Mesenchymal stem cell (in vitro differentiated cells and primary cell): ENCODE results near the gene C22orf31.

Experiments used
- DNase-seq: peaks from one replicate; pipeline ENCODE4 v3.0.0-alpha.2; 2013
- H2AFZ ChIP-seq: one replicate; pipeline ENCODE4 v1.6.1; 2013; ENCODE audit warnings: low read depth, mild to moderate bottlenecking, control low read depth, inconsistent platforms, low read length, moderate library complexity
- H2AK5ac ChIP-seq: 2 replicates; pipeline ENCODE4 v1.6.1; 2013; ENCODE audit warnings: low read length, moderate library complexity, mild to moderate bottlenecking, inconsistent platforms; ENCODE audit not compliant: severe bottlenecking
- H2BK120ac ChIP-seq: one replicate; pipeline ENCODE4 v1.6.1; 2013; ENCODE audit warnings: low read depth, mild to moderate bottlenecking, inconsistent platforms, low read length, moderate library complexity
- H2BK12ac ChIP-seq, 2 experiments: one replicate each; pipeline ENCODE4 v1.6.1; 2013; ENCODE audit warnings: inconsistent platforms in 2 of 2, low read length in 2 of 2, mild to moderate bottlenecking in 2 of 2, moderate library complexity in 2 of 2, control low read depth in 1 of 2
- H2BK15ac ChIP-seq: one replicate; pipeline ENCODE4 v1.6.1; 2013; ENCODE audit warnings: mild to moderate bottlenecking, low read depth, inconsistent platforms; ENCODE audit not compliant: poor library complexity, severe bottlenecking
- H2BK5ac ChIP-seq: 2 replicates; pipeline ENCODE4 v1.6.1; 2013; ENCODE audit warnings: low read depth, mild to moderate bottlenecking, low read length, control low read depth, inconsistent platforms; ENCODE audit not compliant: poor library complexity, severe bottlenecking
- H3K14ac ChIP-seq, 2 experiments: one replicate each; pipeline ENCODE4 v1.6.1; 2013; ENCODE audit warnings: inconsistent platforms in 2 of 2, low read length in 2 of 2, control low read depth in 1 of 2, mild to moderate bottlenecking in 1 of 2, moderate library complexity in 1 of 2
- H3K18ac ChIP-seq, 2 experiments: one replicate each; pipeline ENCODE4 v1.6.1; 2013; ENCODE audit warnings: inconsistent platforms in 2 of 2, low read length in 2 of 2, control low read depth in 1 of 2, low read depth in 1 of 2, mild to moderate bottlenecking in 1 of 2
- H3K23ac ChIP-seq, 2 experiments: one replicate each; pipeline ENCODE4 v1.6.1; 2013; ENCODE audit warnings: inconsistent platforms in 2 of 2, low read length in 2 of 2, mild to moderate bottlenecking in 2 of 2, moderate library complexity in 2 of 2, control low read depth in 1 of 2
- H3K27ac ChIP-seq: 2 replicates; pipeline ENCODE4 v1.5.1; 2013; ENCODE audit warnings: mild to moderate bottlenecking, moderate library complexity, low read length, control low read depth, inconsistent platforms; ENCODE audit not compliant: poor library complexity, severe bottlenecking
- H3K27me3 ChIP-seq, 2 experiments: 2 replicates each; pipeline versions ENCODE4 v1.6.1 to v1.7.0; 2013; ENCODE audit warnings: low read length in 2 of 2, mild to moderate bottlenecking in 2 of 2, moderate library complexity in 2 of 2, control low read depth in 1 of 2, inconsistent platforms in 1 of 2; ENCODE audit not compliant: control insufficient read depth in 1 of 2, insufficient read depth in 1 of 2
- H3K36me3 ChIP-seq, 2 experiments: 2 replicates each; pipeline versions ENCODE4 v1.6.1 to v1.7.0; 2013; ENCODE audit warnings: low read length in 2 of 2, control low read depth in 1 of 2, inconsistent platforms in 1 of 2, low read depth in 1 of 2, mild to moderate bottlenecking in 1 of 2; ENCODE audit not compliant: insufficient read depth in 2 of 2, control insufficient read depth in 1 of 2
- H3K4ac ChIP-seq, 2 experiments: one replicate each; pipeline ENCODE4 v1.6.1; 2013; ENCODE audit warnings: inconsistent platforms in 2 of 2, low read length in 2 of 2, mild to moderate bottlenecking in 2 of 2, moderate library complexity in 2 of 2, control low read depth in 1 of 2, low read depth in 1 of 2
- H3K4me1 ChIP-seq: 2 replicates; pipeline ENCODE4 v1.6.1; 2013; ENCODE audit warnings: low read depth, low read length, control low read depth; ENCODE audit not compliant: control insufficient read depth, insufficient read depth
- H3K4me2 ChIP-seq: 2 replicates; pipeline ENCODE4 v1.6.1; 2013; ENCODE audit warnings: low read length, mild to moderate bottlenecking, inconsistent platforms; ENCODE audit not compliant: poor library complexity, severe bottlenecking
- H3K4me3 ChIP-seq, 2 experiments: 2 replicates each; pipeline versions ENCODE4 v1.5.1 to v1.7.0; 2013; ENCODE audit warnings: low read length in 2 of 2, mild to moderate bottlenecking in 2 of 2, control low read depth in 1 of 2, low read depth in 1 of 2; ENCODE audit not compliant: insufficient read depth in 1 of 2
- H3K79me1 ChIP-seq: replicated peaks from 2 replicates; pipeline ENCODE4 v1.6.1; 2013; ENCODE audit warnings: mild to moderate bottlenecking, control low read depth, low read length, inconsistent platforms; ENCODE audit not compliant: poor library complexity, severe bottlenecking
- H3K9ac ChIP-seq: 2 replicates; pipeline ENCODE4 v1.7.0; 2013; ENCODE audit warnings: mild to moderate bottlenecking, low read length, moderate library complexity
- H3K9me3 ChIP-seq: 2 replicates; pipeline ENCODE4 v1.7.0; 2013; ENCODE audit warnings: mild to moderate bottlenecking, low read length; ENCODE audit not compliant: control insufficient read depth
- H4K8ac ChIP-seq: one replicate; pipeline ENCODE4 v1.6.1; 2013; ENCODE audit warnings: inconsistent platforms, mild to moderate bottlenecking, low read length, moderate library complexity
- H4K91ac ChIP-seq: one replicate; pipeline ENCODE4 v1.6.1; 2013; ENCODE audit warnings: mild to moderate bottlenecking, low read length, inconsistent platforms
- WGBS: methylation state at CpG from one replicate; pipeline ENCODE4 v1.1.7; 2013; ENCODE audit warnings: mixed read lengths; 5-methylcytosine and 5-hydroxymethylcytosine counted together

Gene C22orf31

GRCh38 chr22:29079218-29079901 lies 17.7 kb upstream of the C22orf31 start:
- H4K8ac ChIP-seq = no peak overlapping the region
- no peaks in the 10 kb centered on the region for H3K4me1 ChIP-seq
- H3K18ac ChIP-seq = no peak overlapping the region
- H3K79me1 ChIP-seq = no peaks in the 10 kb centered on the region
- H2AK5ac ChIP-seq = no peak overlapping the region
- H3K4me3 ChIP-seq = no peak overlapping the region
- no peaks in the 10 kb centered on the region for H3K9me3 ChIP-seq
- H2BK12ac ChIP-seq = no peak overlapping the region
- no peak overlapping the region for H3K27ac ChIP-seq
- no peak overlapping the region for H4K91ac ChIP-seq
- H2BK5ac ChIP-seq = no peak overlapping the region
- peak overlapping the region; percentile 45 for H2BK15ac ChIP-seq
- H3K36me3 ChIP-seq = no peaks in the 10 kb centered on the region
- 95% methylated on average over 6 of the region's 8 CpGs for WGBS
- H3K23ac ChIP-seq = no peak overlapping the region
- no peak for DNase-seq
- no peak overlapping the region for H3K4ac ChIP-seq
- H3K4me2 ChIP-seq = no peak overlapping the region
- no peak overlapping the region for H3K14ac ChIP-seq
- no peaks in the 10 kb centered on the region for H3K27me3 ChIP-seq
- no peak overlapping the region for H2BK120ac ChIP-seq
- H3K9ac ChIP-seq = no peak overlapping the region
- no peak overlapping the region for H2AFZ ChIP-seq

GRCh38 chr22:29078869-29079207 lies 17.2 kb upstream of the C22orf31 start:
- H4K91ac ChIP-seq = no peak overlapping the region
- H2BK15ac ChIP-seq = no peak overlapping the region
- no peak for DNase-seq
- no peak overlapping the region for H3K4me3 ChIP-seq
- H2AK5ac ChIP-seq = no peak overlapping the region
- peaks cover 3% of the 10 kb centered on the region for H3K4me1 ChIP-seq
- no peaks in the 10 kb centered on the region for H3K79me1 ChIP-seq
- no peak overlapping the region for H4K8ac ChIP-seq
- no peak overlapping the region for H2BK12ac ChIP-seq
- no peak overlapping the region for H3K23ac ChIP-seq
- WGBS = 98% methylated on average over 5 of the region's 6 CpGs
- H2AFZ ChIP-seq = no peak overlapping the region
- H3K14ac ChIP-seq = no peak overlapping the region
- H3K9me3 ChIP-seq = no peaks in the 10 kb centered on the region
- no peak overlapping the region for H3K27ac ChIP-seq
- H3K27me3 ChIP-seq = peaks cover 0 to 1% of the 10 kb centered on the region in 2 experiments
- no peak overlapping the region for H2BK120ac ChIP-seq
- no peak overlapping the region for H3K4me2 ChIP-seq
- H3K36me3 ChIP-seq = no peaks in the 10 kb centered on the region
- no peak overlapping the region for H3K18ac ChIP-seq
- H3K4ac ChIP-seq = no peak overlapping the region
- no peak overlapping the region for H2BK5ac ChIP-seq
- no peak overlapping the region for H3K9ac ChIP-seq

- Histone ChIP-seq H3K4me2 (no peak overlapping the region), H4K91ac (no peak overlapping the region), H3K18ac (no peak overlapping the region), H3K4me1 (peaks cover 9% of the 10 kb centered on the region), H2AFZ (no peak overlapping the region), H2BK120ac (no peak overlapping the region), H3K4me3 (no peak overlapping the region), H3K4ac (no peak overlapping the region), H3K36me3 (no peaks in the 10 kb centered on the region), H2BK12ac (no peak overlapping the region), H3K14ac (no peak overlapping the region), H3K79me1 (no peaks in the 10 kb centered on the region), H3K9me3 (no peaks in the 10 kb centered on the region), H4K8ac (no peak overlapping the region), H3K23ac (no peak overlapping the region), H3K9ac (no peak overlapping the region), H2AK5ac (no peak overlapping the region), H2BK15ac (no peak overlapping the region), H3K27ac (no peak overlapping the region), H3K27me3 (peaks cover 0 to 7% of the 10 kb centered on the region in 2 experiments), H2BK5ac (no peak overlapping the region)
- no peak for DNase-seq
- 90% methylated on average over 5 of the region's 6 CpGs for WGBS
Measured at GRCh38 chr22:29078036-29078868, 16.6 kb upstream of the C22orf31 start.

- no peak overlapping the region for H3K18ac ChIP-seq
- no peak overlapping the region for H2BK120ac ChIP-seq
- H3K79me1 ChIP-seq = no peaks in the 10 kb centered on the region
- H3K4me3 ChIP-seq = peak overlapping the region in 1 of 2 experiments; percentile 86
- no peak overlapping the region for H2BK5ac ChIP-seq
- H3K9ac ChIP-seq = peak overlapping the region; percentile 77
- DNase-seq = no peak
- no peak overlapping the region for H2AFZ ChIP-seq
- no peak overlapping the region for H2BK12ac ChIP-seq
- peaks cover 17% of the 10 kb centered on the region for H3K4me1 ChIP-seq
- 67% methylated on average over 10 of the region's 10 CpGs for WGBS
- H3K14ac ChIP-seq = no peak overlapping the region
- no peak overlapping the region for H3K23ac ChIP-seq
- H4K91ac ChIP-seq = no peak overlapping the region
- no peak overlapping the region for H3K4ac ChIP-seq
- H2AK5ac ChIP-seq = no peak overlapping the region
- peaks cover 6 to 22% of the 10 kb centered on the region in 2 experiments for H3K27me3 ChIP-seq
- H3K27ac ChIP-seq = no peak overlapping the region
- no peak overlapping the region for H3K4me2 ChIP-seq
- no peaks in the 10 kb centered on the region for H3K9me3 ChIP-seq
- no peaks in the 10 kb centered on the region for H3K36me3 ChIP-seq
- H2BK15ac ChIP-seq = no peak overlapping the region
- no peak overlapping the region for H4K8ac ChIP-seq
Measured at GRCh38 chr22:29074276-29074772, 12.7 kb upstream of the C22orf31 start.
